Measurements from ENCODE around the gene IGSF21.
"Not testable (repeated sequence)": the region's sequence is repeated elsewhere in the genome, so short reads cannot be mapped to it uniquely, and the experiment has no call there.

The IGSF21 gene

DNA sequence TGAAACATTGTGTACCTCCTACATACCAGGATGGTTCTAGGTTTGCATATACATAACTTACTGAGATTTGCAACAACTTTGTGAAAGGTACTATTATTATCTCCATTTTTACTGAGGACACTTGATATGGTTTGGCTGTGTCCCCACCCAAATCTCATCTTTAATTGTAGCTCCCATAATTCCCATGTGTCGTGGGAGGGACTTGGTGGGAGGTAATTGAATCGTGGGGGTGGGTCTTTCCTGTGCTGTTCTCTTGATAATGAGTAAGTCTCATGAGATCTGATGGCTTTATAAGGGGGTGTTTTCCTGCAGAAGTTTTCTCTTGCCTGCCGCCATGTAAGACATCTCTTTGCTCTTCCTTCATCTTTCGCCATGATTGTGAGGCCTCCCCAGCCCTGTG, 40.1 kb downstream of the IGSF21 start:
- no peak for FAIRE-seq

DNA sequence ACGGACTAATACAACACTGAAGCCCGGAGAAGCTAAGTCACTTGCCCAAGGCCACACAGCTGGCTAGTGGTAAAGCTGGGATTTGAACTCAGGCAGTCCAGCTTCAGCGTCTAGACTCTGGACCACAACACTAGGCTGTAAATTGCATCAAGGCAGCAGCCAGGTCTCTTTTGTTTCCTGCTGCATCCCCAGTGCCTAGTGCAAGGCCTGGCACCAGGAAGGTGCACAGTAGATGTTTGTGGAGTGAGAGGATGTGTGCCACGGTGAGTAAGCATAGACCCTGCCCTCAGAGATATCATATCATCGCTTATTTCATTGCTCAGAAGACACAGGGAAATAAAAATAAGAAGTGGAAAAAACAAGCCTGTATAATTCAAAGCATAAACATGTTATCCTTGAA, 40.9 kb downstream of the IGSF21 start:
- no peak for FAIRE-seq

- FAIRE-seq = no peak
Observed at GRCh38 chr1:18149027-18149641, 41.5 kb downstream of the IGSF21 start.

DNA sequence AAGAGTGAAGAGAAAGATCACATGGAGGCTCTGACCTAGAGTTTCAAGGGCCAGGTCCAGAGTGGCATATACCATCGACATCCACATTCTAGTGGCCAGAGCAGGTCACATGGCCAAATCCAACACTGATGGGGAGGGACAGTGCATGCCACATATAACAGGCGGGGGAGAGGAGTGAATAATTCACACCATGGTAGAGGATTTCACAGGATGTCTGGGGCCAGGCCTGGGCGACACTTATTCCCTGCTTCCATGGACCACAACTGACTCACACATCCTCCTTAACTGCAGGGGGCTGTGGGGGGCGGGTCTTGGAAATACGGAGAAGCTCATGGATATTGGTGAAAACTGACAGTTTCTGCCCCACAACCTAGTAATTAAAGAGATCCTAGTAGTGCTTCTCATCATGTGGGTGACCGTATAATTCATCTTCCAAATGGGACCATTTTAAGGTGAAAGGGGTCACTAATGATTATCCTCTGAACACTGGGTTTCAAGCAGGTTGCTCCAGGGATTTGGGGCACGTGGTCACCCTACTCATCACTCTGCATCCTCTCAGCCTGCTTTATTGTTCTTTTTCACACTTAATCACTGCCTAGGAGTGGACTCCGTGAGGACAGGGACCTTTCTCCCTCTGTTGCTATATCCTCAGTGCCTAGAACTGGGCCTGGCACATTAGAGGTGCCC, 44.0 kb downstream of the IGSF21 start:
- FAIRE-seq = no peak

GRCh38 chr1:18154430-18155194, 47.0 kb downstream of the IGSF21 start:
- no peak for FAIRE-seq

DNA sequence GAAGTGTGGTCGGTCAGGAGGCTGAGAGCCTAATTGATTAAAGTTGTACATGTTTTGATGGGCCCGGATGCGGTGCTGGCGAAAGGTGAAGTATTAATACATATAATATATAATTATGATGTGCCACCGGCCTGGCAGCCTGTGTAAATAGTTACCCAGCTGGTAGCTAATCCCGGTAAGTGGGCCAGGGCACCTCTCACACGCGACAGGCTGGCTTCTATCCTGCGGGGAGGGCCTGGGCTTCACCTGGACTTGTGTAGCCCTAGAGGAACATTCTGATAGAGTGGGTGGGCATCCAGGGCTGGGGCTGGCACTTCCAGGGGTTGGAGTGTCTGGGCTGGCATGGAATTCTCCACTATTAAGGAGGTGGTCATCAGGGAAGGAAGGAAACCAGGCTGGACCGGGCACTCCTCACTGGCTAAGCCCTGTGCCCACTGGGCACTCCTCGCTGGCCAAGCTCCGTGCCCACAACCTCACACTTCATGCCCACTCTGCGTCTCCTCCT, 48.3 kb downstream of the IGSF21 start:
- FAIRE-seq = no peak

- FAIRE-seq = no peak
Observed at GRCh38 chr1:18157352-18157751, 49.8 kb downstream of the IGSF21 start.

DNA sequence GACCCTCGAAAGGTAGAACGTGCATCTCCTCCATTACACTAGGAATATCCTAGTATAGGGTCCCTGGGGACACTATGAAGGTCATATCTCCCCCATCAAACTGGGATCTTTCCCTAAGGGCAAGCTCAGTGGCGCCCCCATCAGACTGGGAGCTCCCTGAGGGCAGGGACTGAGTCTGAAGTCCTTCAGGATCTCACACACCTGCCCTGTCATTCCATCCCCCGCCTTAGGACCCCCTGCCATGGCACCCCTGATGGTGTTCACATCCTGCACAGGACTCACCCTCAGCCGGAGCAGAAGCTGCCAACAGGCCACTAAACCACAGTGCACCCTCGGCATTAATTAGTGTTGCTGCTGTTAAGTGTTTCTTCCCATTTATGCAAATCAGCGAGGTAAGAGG, 50.4 kb downstream of the IGSF21 start:
- no peak for FAIRE-seq

DNA sequence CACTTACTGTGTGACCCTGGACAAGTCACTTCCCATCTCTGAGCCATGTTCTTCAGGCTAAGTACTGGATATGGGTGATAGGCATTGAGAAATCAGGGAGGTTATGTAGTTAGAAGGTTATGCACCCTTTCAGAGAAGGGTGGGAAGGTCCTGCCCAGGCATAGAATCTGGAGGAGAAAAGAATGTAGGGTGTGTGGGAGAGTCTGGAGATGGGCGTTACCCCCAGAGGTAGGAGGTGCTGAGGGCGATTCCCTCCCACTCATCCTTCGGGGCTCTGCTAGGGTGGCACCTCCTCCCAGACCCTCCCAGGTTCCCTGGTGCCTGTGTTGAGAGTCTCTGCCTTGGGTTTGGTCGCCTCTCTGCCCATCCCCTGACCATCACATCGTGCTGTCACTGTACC, 51.1 kb downstream of the IGSF21 start:
- FAIRE-seq = no peak

GRCh38 chr1:18160290-18160942, 52.8 kb downstream of the IGSF21 start:
- no peak for FAIRE-seq

DNA sequence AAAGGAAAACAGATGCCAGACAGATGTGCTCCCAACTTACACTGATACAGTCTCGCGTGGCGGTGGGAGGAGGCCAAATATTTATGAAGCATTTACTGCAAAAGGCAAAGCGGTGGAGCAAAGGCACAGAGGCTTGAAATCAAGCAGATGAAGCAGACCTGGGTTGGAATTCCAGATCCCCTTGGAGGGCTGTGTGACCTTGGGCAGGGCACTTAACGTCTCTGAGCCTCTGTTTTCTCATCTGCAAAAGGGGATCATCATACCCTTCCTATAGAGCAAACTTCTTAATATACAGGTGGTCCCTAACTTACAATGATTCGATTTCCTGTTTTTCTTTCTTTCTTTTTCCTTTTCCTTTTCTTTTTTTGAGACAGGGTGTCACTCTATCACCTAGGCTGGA, 54.1 kb downstream of the IGSF21 start:
- FAIRE-seq = peak; percentile 31

DNA sequence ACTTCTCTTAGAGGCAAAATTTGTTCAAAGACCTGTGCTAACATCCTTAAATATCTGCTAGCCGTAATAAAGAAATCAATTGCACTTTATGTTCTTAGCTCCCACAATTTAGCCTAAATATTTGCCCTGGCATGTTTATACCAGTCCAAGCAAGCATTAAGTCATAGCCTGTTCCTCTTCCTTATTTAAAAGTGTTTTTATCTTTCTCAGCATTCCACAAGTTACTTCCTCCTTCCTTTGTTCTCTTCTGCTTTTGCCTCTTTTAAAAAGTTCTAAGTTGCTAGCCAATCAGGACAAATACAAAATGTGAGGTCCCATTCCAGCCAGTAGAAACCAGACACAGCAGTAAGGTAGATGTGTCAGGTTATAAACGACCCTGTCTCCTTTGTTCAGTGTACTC, 58.0 kb downstream of the IGSF21 start:
- FAIRE-seq = not testable (repeated sequence)

DNA sequence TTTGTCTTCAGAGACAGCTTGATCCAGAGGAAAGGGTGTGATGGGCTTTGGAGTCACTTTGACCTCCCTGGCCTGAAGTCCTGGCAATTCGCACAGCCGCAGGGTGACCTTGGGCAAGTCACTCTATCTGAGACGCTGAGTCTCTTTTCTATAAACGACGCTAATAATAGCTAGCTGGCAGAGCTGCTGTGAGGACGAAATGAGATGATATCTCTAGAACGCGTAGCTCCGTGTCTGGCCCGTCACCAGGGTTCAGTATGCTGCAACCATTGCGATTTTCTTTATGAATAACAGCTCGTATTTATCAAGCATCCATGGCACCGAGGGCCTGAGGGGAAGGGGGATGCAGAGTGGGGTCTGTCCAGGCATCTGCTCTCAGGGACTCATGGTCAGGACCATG, 58.7 kb downstream of the IGSF21 start:
- no peak for FAIRE-seq

DNA sequence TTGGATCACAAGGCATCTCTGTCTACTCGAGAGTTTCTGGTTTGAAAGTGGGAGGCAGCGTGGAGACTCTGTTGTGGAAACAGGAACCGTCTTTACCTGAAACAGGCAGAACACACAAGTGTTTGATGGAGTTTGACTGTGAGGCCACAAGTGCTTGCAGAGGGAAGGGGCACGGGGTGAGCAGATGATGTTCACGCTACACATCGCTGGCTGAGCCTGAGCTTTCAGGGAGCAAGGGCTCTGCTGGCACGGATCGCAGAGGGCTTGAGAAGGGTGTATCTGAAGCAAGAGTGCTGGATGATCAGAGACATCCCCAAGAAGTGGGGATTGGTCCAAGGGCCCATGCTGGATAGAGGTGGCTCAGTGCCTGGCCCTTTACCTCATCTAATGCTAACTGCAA, 59.3 kb downstream of the IGSF21 start:
- FAIRE-seq = no peak

DNA sequence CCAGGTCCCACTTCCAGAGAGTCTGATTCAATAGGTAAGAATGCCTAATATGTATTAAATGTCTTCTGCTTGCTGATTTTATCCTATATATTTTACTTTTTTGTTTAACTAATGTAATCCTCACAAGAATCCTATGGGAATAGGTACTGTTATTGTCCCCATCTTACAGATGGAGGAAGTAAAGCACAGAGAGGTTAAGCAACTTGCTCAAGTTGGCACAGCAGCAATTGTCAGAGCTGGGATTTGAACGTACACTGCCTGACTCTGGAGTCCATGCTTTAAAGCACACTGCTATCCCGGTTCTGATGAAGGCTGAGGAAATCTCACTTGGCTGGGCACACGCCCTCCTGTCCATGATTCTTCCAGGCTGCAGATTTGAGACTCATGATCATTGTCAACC, 62.8 kb downstream of the IGSF21 start:
- no peak for FAIRE-seq

GRCh38 chr1:18174037-18174436, 66.4 kb downstream of the IGSF21 start:
- FAIRE-seq = no peak

DNA sequence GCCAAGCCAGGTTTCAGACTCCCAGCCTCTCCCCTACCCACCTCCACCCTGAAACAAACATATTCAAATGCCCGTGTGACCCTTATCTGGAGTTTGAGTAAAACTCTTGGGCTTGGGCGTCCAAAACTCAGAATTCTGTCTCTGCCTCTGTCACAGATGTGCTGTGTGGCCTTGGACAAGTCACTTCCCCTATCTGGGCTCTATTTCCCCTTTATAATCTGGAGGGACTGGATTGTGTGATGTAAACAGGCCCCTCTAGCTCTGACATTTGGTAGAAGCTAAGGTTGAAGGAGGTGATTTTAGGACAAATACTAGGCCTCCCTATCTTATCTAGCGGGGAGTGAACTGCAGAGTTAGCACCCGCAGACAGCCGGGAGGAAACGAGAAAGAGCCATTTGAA, 67.5 kb downstream of the IGSF21 start:
- no peak for FAIRE-seq

DNA sequence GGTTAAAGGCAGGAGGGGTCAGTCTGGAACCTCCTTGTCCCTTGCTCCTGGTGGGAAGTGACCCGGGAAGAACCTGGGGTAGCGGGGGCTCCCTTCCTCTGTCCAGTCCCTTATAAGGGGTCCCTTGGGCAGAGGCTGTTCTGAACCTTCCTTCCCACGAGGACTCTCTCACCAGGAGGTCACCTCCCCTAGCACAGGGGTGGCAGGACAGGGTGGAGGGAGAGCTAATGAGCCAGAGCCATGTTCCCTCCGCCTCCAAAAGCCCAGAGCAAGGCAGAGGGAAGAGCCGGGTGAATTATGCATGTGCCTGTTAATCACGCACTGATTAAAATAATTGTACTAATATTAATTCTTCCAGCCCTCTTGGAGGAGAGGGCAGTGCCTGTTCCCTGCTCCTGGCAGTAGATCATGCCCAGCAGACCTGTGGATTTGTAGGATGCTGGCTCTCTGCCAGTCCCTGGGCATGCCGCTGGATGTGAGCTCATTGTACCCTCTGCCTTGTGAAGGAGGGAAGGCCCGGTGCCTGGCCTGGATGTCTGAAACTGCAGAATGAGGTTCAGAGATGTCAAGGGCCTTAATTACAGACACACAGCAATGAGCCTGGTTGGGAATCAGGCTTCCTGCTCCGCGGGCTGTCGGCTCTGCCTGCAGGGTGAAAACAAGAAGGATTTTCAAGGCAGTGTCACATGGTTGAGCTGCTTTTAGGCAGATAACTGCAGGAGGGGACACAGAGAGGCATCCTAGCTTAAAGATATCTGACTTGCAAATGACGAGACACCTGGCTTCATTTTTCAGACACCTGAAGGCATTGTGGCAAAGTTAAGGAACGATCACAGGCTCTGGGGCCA, 68.2 kb downstream of the IGSF21 start:
- no peak for FAIRE-seq

- no peak for FAIRE-seq
Observed at GRCh38 chr1:18176619-18177018, 69.0 kb downstream of the IGSF21 start.

- FAIRE-seq = no peak
Observed at GRCh38 chr1:18178111-18178510, 70.5 kb downstream of the IGSF21 start.

GRCh38 chr1:18179009-18179408, 71.4 kb downstream of the IGSF21 start:
- FAIRE-seq = no peak

GRCh38 chr1:18182398-18183160, 75.0 kb downstream of the IGSF21 start:
- no peak for FAIRE-seq

All from endometrium (tissue), 2 donors.